Neural cell (in vitro differentiated cells): ENCODE measurements around the gene ARTN.

ENCODE experiments used
- CTCF ChIP-seq: fragments of 450-650 bp; IDR thresholded peaks from 2 replicates; pipeline ENCODE4 v1.5.1; 2014; ENCODE audit warnings: antibody characterized with exemption, mild to moderate bottlenecking, moderate library complexity; ENCODE audit not compliant: poor library complexity, severe bottlenecking
- EP300 ChIP-seq: fragments of 450-650 bp; conservative IDR thresholded peaks from 2 replicates; pipeline ENCODE4 v1.6.1; 2014; ENCODE audit warnings: antibody characterized with exemption, mild to moderate bottlenecking, moderate library complexity; ENCODE audit not compliant: poor library complexity, severe bottlenecking
- EZH2 ChIP-seq: fragments of 200-600, 300-800 bp; shearing (Covaris generic), sonication (generic); IDR thresholded peaks from 2 replicates; pipeline ENCODE4 v1.6.1; 2014; ENCODE audit warnings: antibody characterized with exemption, low read length, borderline replicate concordance, mild to moderate bottlenecking; ENCODE audit not compliant: insufficient read depth, poor library complexity, severe bottlenecking
- POLR2AphosphoS5 ChIP-seq: IDR thresholded peaks from 2 replicates; pipeline ENCODE4 v1.6.1; 2012
- RAD21 ChIP-seq: fragments of 450-650 bp; conservative IDR thresholded peaks from 2 replicates; pipeline ENCODE4 v1.6.1; 2014; ENCODE audit warnings: antibody characterized with exemption, mild to moderate bottlenecking, moderate library complexity
- TAF1 ChIP-seq: IDR thresholded peaks from 2 replicates; pipeline ENCODE4 v1.6.1; 2012; ENCODE audit warnings: low read depth

GRCh38 chr1:43921022-43921421 is 12.6 kb upstream of the ARTN start:
- TF ChIP-seq CTCF (no peak), EZH2 (no peak), RAD21 (no peak), TAF1 (no peak), EP300 (no peak), POLR2AphosphoS5 (no peak)
